ENCODE results near the gene TRAM2. TPM values are rescaled to one million over a fixed set of nuclear protein-coding genes. Genes with fewer than 3 reads are reported as not detected.

TRAM2 gene
- total and polyA plus RNA-seq, 10 of the 15 experiments (the other 5 are each of a cell fraction or from before 2014, with no cell fraction given): 2.5 to 15.0 (median 11.0) TPM

DNA sequence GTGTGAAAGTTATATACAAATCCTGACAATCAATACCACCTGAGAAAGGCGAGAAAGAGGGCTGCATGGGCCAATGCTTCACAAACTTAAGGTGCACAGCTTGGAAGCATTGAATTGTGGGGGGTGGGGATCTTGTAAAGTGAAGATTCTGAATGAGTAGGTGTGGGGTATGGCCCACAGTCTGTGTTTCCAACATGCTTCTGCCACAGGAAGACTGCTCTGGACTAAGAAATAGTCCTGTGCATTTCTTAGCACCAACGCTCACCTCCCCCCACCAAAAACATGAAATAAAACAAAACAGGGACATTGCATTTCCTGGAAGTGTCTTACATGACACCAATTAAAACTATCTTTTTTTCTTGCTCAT, 21.9 kb upstream of the TRAM2 start:
- Histone ChIP-seq H3K9ac (ENCODE audit: control insufficient read depth, insufficient read depth, low read length) (no peak overlapping the region), H3K4me3 (no peak overlapping the region), H3K9me3 (replicated peaks; ENCODE audit: control insufficient read depth, insufficient read depth, low read length) (no peaks in the 10 kb centered on the region), H3K4me1 (ENCODE audit: control insufficient read depth, insufficient read depth, low read length) (peaks cover 30% of the 10 kb centered on the region), H3K4me2 (ENCODE audit: control insufficient read depth, insufficient read depth) (no peak overlapping the region), H3K27me3 (replicated peaks in 1 of 2; ENCODE audit: control insufficient read depth in 2 of 2, insufficient read depth in 2 of 2, low read length in 1 of 2) (no peaks in the 10 kb centered on the region), H3K27ac (ENCODE audit: control insufficient read depth, insufficient read depth) (no peak overlapping the region), H4K20me1 (ENCODE audit: control insufficient read depth, insufficient read depth) (no peaks in the 10 kb centered on the region), H2AFZ (ENCODE audit: control insufficient read depth, low read depth, low read length) (no peak overlapping the region), H3K79me2 (ENCODE audit: control insufficient read depth, insufficient read depth, low read length) (no peaks in the 10 kb centered on the region), H3K36me3 (ENCODE audit: control insufficient read depth in 2 of 2, insufficient read depth in 2 of 2, low read length in 1 of 2) (no peaks in the 10 kb centered on the region)
- in situ Hi-C loops (cut with MboI) (no loop called here), intact Hi-C loops (cut with micrococcal nuclease; ENCODE audit: unreplicated experiment) (loop anchor here (1.0 to 10.0 kb wide), 4 partner anchors 63 to 314 kb away; partner anchors contain the start of gene MCM3)
- ChIA-PET POLR2A (interaction anchor here (1.3 kb wide), 1 partner anchor 22 kb away, joined by 5 read pairs; the partner anchor contains the start of gene TRAM2), SMC1A (ENCODE audit: uncharacterized antibody, unreplicated experiment) (interaction anchor here (1.2 to 6.1 kb wide), 2 partner anchors 10 to 182 kb away, joined by 3 to 41 read pairs; no protein-coding TSS in a partner anchor), RAD21 (ENCODE audit: unreplicated experiment) (interaction anchor here (1.3 kb wide), 1 partner anchor 193 kb away, joined by 4 read pairs; no protein-coding TSS in a partner anchor), CTCF (interaction anchor here (1.0 to 12.5 kb wide), 10 partner anchors 15 to 314 kb away, joined by 3 to 118 read pairs (median 5); partner anchors contain the start of gene EFHC1)
- BruUV-seq (replicated peaks): no TSS peak
- FAIRE-seq: no peak
- TF ChIP-seq BACH1 (IDR thresholded peaks at IDR 0.05; ENCODE audit: borderline replicate concordance): no peak
- no peak for TF ChIP-seq EED (IDR thresholded peaks at IDR 0.05; ENCODE audit: low read depth)
- no peak for TF ChIP-seq CEBPB (IDR thresholded peaks at IDR 0.05; ENCODE audit: borderline replicate concordance in 1 of 2, low read depth in 2 of 2, low read length in 2 of 2)
- no peak for TF ChIP-seq ESRRA (IDR thresholded peaks at IDR 0.05; ENCODE audit: low read length)
- no peak for TF ChIP-seq MYB (IDR thresholded peaks at IDR 0.05; ENCODE audit: borderline replicate concordance, low read depth, low read length)
- no peak for TF ChIP-seq POLR2A (IDR thresholded peaks at IDR 0.05; ENCODE audit: low read depth, low read length)
- TF ChIP-seq TCF7 (IDR thresholded peaks at IDR 0.05; ENCODE audit: borderline replicate concordance): no peak
- TF ChIP-seq, protein P1, sequence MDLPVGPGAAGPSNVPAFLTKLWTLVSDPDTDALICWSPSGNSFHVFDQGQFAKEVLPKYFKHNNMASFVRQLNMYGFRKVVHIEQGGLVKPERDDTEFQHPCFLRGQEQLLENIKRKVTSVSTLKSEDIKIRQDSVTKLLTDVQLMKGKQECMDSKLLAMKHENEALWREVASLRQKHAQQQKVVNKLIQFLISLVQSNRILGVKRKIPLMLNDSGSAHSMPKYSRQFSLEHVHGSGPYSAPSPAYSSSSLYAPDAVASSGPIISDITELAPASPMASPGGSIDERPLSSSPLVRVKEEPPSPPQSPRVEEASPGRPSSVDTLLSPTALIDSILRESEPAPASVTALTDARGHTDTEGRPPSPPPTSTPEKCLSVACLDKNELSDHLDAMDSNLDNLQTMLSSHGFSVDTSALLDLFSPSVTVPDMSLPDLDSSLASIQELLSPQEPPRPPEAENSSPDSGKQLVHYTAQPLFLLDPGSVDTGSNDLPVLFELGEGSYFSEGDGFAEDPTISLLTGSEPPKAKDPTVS (IDR thresholded peaks at IDR 0.05; ENCODE audit: low read depth, low read length): no peak
- TF ChIP-seq NFIC (IDR thresholded peaks at IDR 0.05; ENCODE audit: low read depth, low read length): no peak
- TF ChIP-seq NR2C2 (IDR thresholded peaks at IDR 0.05; ENCODE audit: borderline replicate concordance, control insufficient read depth, insufficient read length, low read depth): no peak
- 38% methylated on average over 2 of the region's 2 CpGs for WGBS (ENCODE audit: insufficient coverage, insufficient replicate concordance, low lambda C conversion rate, missing lambda C conversion rate)
- DNase-seq (ENCODE audit: low read depth, low spot score): no peak
- ATAC-seq: no peak
